Kidney (tissue), 14 donors: ENCODE data around the gene TMEM134. TPM values are rescaled to one million over a fixed set of nuclear protein-coding genes. Genes with fewer than 3 reads are reported as not detected.

ENCODE experiments used
- DNase-seq, 5 donors: peaks; one replicate each; pipeline ENCODE4 v3.0.0-alpha.2; 2013 to 2020
- FAIRE-seq: peaks from 2 replicates; lab custom pipeline; 2012; peaks lifted over from hg19 to GRCh38; lab: Jason Lieb, UNC
- H3K27ac ChIP-seq, 2 donors: one replicate each; pipeline ENCODE4 v1.7.0; 2013; ENCODE audit warnings: low read depth in 2 of 2, low read length in 2 of 2, inconsistent platforms in 1 of 2
- H3K27me3 ChIP-seq: one replicate; pipeline ENCODE4 v1.7.1; 2013; ENCODE audit warnings: low read length, inconsistent platforms; ENCODE audit not compliant: control insufficient read depth, insufficient read depth
- H3K36me3 ChIP-seq, 3 donors: one replicate each; pipeline versions ENCODE4 v1.7.0 to v1.7.1; 2013; ENCODE audit warnings: low read length in 3 of 3, control low read depth in 1 of 3, inconsistent platforms in 1 of 3; ENCODE audit not compliant: insufficient read depth in 3 of 3, control insufficient read depth in 2 of 3
- H3K4me1 ChIP-seq, 3 donors: one replicate each; pipeline versions ENCODE4 v1.7.0 to v1.7.1; 2013; ENCODE audit warnings: low read length in 3 of 3, inconsistent platforms in 1 of 3, low read depth in 1 of 3; ENCODE audit not compliant: control insufficient read depth in 2 of 3, insufficient read depth in 2 of 3
- H3K4me3 ChIP-seq, 3 donors: one replicate each; pipeline versions ENCODE4 v1.7.0 to v1.8.1; 2013; ENCODE audit warnings: low read length in 3 of 3, control low read depth in 1 of 3, inconsistent platforms in 1 of 3
- H3K9ac ChIP-seq, 3 donors: one replicate each; pipeline versions ENCODE4 v1.7.0 to v1.7.1; 2013; ENCODE audit warnings: low read length in 3 of 3, control low read depth in 1 of 3, inconsistent platforms in 1 of 3
- H3K9me3 ChIP-seq, 3 donors: one replicate each; pipeline versions ENCODE4 v1.7.0 to v1.7.1; 2013; ENCODE audit warnings: low read length in 3 of 3, control low read depth in 1 of 3, inconsistent platforms in 1 of 3; ENCODE audit not compliant: control insufficient read depth in 2 of 3, insufficient read depth in 1 of 3
- intact Hi-C: fragments of 100-400 bp; cut with DNase I; formaldehyde crosslinking; loops from one replicate; pipeline ENCODE4 v1.11.1; 2022
- polyA plus RNA-seq: library from polyadenylated mRNA; stranded (reverse); fragments of 350-450 nt; fragmentation: Illumina TruSeq; extraction: RNeasy Lipid Tissue Mini Kit (QIAGEN cat#74804); gene quantifications from one replicate; pipeline ENCODE4 v1.2.3, GENCODE V29; 2014; ENCODE audit warnings: low read depth, low replicate concordance; ENCODE audit not compliant: insufficient read depth
- total RNA-seq: library from RNA; stranded (reverse); fragmentation: NEBNext Ultra II Directional; extraction: Animal tissue kit (Norgen Biotek cat#: 25700); gene quantifications from one replicate; pipeline ENCODE4 v1.2.1, GENCODE V29; 2021
- TF ChIP-seq, protein P1 (sequence below): IDR thresholded peaks from 3 replicates; pipeline ENCODE4 v1.5.1; 2012; ENCODE audit warnings: mild to moderate bottlenecking, moderate library complexity, borderline replicate concordance; ENCODE audit not compliant: insufficient read depth; ENCODE audit errors: extremely low read depth
- donor health status: control.
- donor health status: control.
- donor health status: control.
- donor health status: control.
- donor health status: control.
- donor health status: DM: yes; HTN: yes; CAD: no.
- donor health status: Normal renal cell carcinoma (clear cell type).

The TMEM134 gene
- total and polyA plus RNA-seq, 2 donors from 2014 or later = 65.5 to 127 TPM

DNA sequence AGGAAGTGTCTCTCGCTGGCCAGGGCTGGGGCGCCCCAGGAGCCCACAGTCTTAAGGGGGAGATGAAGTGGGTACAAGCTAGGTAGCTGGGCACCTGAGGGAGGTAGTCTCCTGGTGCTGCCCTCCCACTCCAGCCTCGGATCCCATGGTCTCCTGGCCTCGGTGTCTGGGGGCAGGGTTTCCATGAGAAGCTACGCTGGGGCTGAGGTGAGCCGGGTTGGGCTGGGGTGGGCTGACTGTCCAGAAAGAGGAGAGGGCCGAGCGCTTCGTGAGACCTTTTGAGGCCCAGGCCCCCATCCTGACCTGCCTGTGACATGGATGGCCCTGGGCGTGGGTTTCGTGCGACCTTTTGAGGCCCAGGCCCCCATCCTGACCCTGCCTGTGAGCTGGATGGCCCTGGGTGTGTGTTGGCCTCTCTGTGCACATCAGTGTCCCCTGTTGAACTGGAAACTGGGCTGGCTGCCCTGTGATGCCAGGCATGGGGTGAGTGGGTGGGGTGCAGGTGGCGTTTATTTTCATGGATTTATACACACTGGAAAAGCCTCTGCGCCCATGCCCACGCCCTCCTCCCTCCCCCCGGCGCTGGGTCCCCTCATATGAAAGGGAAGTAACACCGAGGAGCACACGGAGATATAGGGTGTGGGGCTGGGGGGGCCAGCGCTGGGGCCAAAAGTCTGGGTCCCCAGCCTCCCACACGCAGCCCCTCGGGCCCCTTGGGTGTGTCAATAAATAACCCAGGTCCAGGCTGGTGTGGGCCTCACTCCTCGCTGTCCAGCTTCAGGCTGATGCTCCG lies 22.4 kb upstream of the TMEM134 start:
- peaks cover 0 to 17% (median 2%) of the 10 kb centered on the region in 3 donors for H3K36me3 ChIP-seq

GRCh38 chr11:67490727-67491065 lies 21.6 kb upstream of the TMEM134 start:
- Histone ChIP-seq H3K27ac (no peak overlapping the region), H3K36me3 (peaks cover 0 to 17% (median 2%) of the 10 kb centered on the region in 3 donors), H3K27me3 (no peaks in the 10 kb centered on the region), H3K4me3 (no peak overlapping the region), H3K9me3 (no peaks in the 10 kb centered on the region), H3K9ac (no peak overlapping the region), H3K4me1 (no peaks in the 10 kb centered on the region)
- TF ChIP-seq, protein P1, sequence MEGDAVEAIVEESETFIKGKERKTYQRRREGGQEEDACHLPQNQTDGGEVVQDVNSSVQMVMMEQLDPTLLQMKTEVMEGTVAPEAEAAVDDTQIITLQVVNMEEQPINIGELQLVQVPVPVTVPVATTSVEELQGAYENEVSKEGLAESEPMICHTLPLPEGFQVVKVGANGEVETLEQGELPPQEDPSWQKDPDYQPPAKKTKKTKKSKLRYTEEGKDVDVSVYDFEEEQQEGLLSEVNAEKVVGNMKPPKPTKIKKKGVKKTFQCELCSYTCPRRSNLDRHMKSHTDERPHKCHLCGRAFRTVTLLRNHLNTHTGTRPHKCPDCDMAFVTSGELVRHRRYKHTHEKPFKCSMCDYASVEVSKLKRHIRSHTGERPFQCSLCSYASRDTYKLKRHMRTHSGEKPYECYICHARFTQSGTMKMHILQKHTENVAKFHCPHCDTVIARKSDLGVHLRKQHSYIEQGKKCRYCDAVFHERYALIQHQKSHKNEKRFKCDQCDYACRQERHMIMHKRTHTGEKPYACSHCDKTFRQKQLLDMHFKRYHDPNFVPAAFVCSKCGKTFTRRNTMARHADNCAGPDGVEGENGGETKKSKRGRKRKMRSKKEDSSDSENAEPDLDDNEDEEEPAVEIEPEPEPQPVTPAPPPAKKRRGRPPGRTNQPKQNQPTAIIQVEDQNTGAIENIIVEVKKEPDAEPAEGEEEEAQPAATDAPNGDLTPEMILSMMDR = no peak
- intact Hi-C loops = no loop called here
- FAIRE-seq = no peak
- DNase-seq = peak in 1 of 5 donors; percentile 68

More for the DNA sequence above, 22.4 kb upstream of the TMEM134 start:
- Histone ChIP-seq H3K27ac (no peak overlapping the region), H3K4me1 (no peaks in the 10 kb centered on the region), H3K9me3 (no peaks in the 10 kb centered on the region), H3K27me3 (no peaks in the 10 kb centered on the region), H3K9ac (no peak overlapping the region), H3K4me3 (no peak overlapping the region)
- DNase-seq (peak in 1 of 5 donors; percentile 51), FAIRE-seq (no peak)
- intact Hi-C loops = no loop called here
- TF ChIP-seq, protein P1 = no peak

DNA sequence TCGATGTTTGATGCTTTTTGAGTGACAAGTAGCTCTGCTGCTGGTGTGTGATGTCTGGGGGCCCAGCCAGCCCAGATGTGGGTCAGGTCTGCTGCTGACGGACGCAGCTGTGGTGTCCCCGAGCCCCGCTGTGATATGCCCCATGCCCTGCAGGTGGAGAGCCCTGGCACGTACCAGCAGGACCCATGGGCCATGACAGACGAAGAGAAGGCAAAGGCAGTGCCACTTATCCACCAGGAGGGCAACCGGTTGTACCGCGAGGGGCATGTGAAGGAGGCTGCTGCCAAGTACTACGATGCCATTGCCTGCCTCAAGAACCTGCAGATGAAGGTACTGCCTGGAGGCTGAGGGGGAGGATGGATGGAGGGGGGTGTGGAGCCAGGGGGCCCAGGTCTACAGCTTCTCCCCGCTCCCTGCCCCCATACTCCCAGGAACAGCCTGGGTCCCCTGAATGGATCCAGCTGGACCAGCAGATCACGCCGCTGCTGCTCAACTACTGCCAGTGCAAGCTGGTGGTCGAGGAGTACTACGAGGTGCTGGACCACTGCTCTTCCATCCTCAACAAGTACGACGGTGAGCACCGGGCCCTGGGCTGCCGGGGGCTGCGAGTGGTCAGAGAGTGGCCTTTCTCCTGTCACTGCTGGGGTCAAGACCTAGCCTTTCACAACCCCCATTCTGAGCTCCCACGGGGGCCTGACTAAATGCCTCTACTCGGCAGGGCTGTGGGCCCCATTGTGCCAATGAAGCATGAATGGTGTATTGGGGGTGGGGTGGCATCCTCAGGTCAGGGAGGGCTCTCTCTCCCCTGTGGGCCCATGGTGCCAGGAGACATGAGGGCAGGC lies 21.1 kb upstream of the TMEM134 start:
- TF ChIP-seq, protein P1 = no peak
- Histone ChIP-seq H3K9me3 (no peaks in the 10 kb centered on the region), H3K9ac (no peak overlapping the region), H3K4me1 (no peaks in the 10 kb centered on the region), H3K27me3 (no peaks in the 10 kb centered on the region), H3K4me3 (no peak overlapping the region), H3K36me3 (peaks cover 0 to 17% (median 2%) of the 10 kb centered on the region in 3 donors), H3K27ac (no peak overlapping the region)
- DNase-seq = peak in 1 of 5 donors; percentile 38
- intact Hi-C loops = no loop called here
- FAIRE-seq = no peak
